Activated CD8-positive, alpha-beta memory T cell treated with anti-CD3 and anti-CD28 coated beads, Interleukin-2, amount 50 U/mL, for 24 hours (primary cell): ENCODE results near the gene ITGAE.
"Not testable (repeated sequence)": the region's sequence is repeated elsewhere in the genome, so short reads cannot be mapped to it uniquely, and the experiment has no call there.

Source experiments
- DNase-seq: peaks from one replicate; pipeline ENCODE4 v3.0.0-alpha.2; 2020; ENCODE audit errors: extremely low read depth

The ITGAE gene

DNA sequence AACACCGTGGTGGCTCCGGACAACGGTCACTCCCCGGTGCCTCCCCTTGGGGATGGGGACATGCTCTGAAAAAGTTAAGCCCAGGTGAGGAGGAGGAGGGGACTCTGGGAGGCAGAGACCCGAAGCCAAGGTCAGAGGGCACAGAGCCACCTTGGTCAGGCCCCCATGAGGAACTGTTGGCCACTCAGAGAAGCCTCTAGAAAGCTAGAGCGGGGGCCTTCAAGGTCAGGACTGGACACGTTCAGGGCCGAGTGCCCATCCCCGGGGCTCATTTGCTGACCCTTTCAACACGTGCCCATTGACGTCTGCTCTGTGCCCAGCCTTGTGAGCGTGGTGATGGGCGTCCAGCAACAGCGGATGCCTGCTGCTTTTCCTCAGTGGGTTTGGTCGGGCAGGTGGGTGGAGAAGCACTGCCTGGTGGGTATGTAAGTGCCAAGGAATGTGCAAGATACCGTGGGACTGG is 39.0 kb downstream of the ITGAE start:
- no peak for DNase-seq

DNA sequence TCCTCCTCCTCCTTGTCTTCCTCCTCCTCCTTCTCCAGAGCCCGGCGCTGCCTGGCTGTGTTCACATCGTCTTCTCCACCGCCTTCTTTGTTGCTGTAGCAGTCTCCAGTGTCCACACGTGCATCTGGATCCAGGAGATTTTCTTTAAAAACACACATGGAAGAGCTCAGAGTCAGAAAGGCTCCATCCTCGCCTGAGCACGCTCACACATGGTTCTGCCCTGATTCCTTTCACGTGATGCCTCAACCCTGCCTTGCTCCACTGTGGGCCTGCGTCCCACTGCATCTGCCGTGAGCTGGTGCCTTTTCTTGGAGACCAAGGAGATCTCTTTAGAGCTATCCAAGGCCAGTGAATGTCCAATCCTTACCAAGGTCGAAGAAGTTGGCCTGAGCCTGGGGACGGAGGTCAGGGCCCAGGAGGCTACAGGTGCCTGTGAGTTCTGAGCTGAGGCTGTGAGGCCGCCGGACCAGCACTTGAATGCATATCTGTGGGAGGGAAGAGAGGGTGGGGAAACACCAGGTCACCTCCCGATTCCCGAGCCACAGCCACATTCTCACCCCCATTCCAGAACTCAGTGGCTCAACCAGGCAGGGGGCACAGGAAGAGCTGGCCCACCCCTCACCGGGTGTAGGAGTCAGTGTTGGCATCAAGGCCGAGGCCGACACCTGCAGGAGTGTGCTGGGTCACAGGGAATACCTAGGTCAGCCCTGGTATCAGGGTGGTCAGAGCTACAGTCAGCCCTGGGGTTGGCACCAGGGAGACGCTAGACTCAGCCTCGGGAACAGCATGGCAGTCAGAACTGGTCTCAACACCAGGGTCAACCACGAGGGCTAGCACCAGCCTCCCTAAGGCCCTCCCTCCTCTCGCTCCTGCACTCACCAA is 39.7 kb downstream of the ITGAE start:
- DNase-seq = no peak

- no peak for DNase-seq
Measured at GRCh38 chr17:3759597-3760216, 41.3 kb downstream of the ITGAE start.

DNA sequence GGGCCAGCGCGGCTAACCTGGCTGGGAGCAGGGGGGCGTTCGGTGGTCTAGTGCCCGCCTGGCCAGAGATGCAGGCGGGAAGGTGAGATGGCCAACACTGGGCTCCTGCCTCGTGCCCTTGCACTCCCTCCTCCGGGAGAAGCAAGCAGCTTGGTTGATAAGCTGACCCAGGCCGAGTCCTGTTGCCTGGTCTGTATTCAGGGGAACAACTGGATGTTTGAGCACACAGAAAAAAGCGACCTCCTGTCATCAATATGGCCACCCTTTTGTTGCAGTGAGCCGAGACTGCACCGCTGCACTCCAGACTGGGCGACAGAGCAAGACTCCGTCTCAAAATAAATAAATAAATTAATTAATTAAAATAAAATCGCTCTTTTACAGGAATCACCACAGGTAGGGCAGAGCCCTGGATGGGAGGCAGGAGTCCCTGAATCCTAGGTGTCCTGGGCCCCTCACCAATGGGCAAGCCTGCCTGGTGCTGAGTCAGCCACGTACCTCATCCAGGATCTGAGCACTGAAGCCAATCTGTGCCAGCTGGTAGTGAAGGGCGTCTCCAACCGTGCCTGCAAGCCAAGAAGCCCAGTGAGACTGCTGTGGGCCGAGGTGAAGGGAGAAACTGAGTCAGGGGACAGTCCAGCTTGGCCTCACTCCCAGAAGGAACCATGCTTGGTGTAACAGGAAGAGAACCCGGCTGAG is 45.5 kb downstream of the ITGAE start:
- DNase-seq = no peak

- peak; percentile 41 for DNase-seq
Measured at GRCh38 chr17:3754458-3755334, 46.3 kb downstream of the ITGAE start.

DNA sequence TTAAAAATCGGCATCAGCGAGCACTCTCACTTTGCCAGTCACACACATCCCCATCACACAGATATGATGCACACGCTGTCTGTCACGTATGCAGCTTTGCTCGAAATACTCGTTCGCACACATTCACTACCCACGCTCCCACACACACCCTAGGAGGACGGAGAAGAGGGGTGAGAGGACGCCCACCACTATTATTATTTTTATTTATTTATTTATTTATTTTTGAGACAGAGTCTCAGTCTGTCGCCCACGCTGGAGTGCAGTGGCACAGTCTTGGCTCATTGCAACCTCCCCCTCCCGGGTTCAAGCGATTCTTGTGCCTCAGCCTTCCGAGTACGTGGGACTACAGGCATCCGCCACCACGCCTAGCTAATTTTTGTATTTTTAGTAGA is 46.9 kb downstream of the ITGAE start:
- DNase-seq = no peak

GRCh38 chr17:3753624-3754023 is 47.4 kb downstream of the ITGAE start:
- no peak for DNase-seq

- no peak for DNase-seq
Measured at GRCh38 chr17:3751836-3752235, 49.2 kb downstream of the ITGAE start.

GRCh38 chr17:3750926-3751325 is 50.1 kb downstream of the ITGAE start:
- no peak for DNase-seq

DNA sequence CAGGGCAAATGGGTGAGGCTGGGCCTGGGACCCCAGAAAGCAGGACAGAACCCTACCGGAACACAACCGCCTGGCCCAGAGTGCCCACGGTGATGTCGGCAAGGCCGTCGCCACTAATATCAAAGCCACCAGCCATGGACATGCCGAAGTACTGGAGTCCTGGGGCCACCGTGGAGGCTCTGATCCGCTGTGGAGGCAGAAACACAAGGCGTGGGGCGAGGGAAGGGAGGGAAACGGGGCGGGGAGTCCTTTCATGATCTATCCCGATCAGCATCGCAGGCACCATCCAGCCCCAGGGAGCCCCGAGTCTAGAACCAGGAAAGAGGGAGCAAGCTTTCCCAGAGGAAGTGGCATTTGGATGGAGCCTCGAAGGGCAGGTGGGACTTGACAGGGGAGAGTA is 50.7 kb downstream of the ITGAE start:
- DNase-seq = no peak

GRCh38 chr17:3748576-3748975 is 52.4 kb downstream of the ITGAE start:
- DNase-seq = no peak

DNA sequence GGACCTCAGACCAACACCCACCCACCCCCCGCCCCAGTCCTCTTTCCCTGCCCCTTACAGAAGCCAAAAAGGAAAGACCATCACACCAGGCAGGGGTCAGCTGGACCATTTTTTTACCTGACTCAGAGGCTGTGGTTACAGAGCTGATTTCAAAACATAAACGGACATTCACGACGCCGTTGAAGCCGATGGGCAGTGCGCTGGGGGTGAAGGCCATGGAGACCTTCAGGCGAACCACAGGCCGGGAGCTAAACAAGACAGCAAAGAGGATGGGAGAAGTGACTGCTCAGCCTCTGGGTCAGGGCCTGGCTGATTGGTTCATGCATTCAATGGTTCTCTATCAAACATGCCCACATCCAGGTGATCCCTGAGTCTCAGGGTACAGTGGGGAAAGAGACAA is 53.2 kb downstream of the ITGAE start:
- DNase-seq = no peak

GRCh38 chr17:3745071-3745470 is 55.9 kb downstream of the ITGAE start:
- no peak for DNase-seq

GRCh38 chr17:3744014-3744413 is 57.0 kb downstream of the ITGAE start:
- DNase-seq = no peak

- no peak for DNase-seq
Measured at GRCh38 chr17:3740611-3741073, 60.3 kb downstream of the ITGAE start.

DNA sequence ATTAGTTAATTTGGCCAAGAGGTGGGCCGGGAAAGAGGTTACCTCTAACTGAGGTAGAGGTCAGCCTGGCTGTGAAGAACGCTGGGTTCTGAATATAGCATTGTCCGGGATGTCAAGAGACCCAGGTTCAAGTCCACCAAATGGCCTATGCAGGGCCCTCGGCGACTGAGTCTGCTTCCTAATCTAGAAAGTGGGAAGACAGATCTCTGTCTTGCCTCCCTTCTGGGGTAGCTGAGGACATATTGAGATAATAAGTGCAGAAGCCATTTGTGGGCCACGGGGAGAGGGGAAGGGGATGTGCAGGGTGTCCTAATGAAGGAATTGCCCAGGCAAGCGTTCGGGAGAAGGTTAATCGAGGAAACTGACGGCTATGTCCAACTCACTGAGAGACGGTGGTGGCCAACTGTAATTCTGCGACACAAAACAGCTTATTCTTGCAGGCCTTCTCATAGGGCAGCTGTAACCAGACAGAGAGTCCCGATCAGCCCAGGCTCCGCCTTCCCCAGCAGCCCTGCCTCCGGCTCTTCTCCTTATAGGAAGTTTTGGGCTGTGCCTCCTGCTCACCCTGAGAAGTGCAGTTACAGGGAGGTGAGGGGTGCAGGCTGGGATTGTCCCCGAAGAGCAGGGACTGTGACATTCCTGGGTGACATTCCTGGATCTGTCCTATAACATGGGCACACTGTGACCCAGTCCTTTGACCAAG is 61.4 kb downstream of the ITGAE start:
- no peak for DNase-seq

- DNase-seq = peak; percentile 37
Measured at GRCh38 chr17:3738562-3739295, 62.3 kb downstream of the ITGAE start.

- DNase-seq = no peak
Measured at GRCh38 chr17:3735515-3735914, 65.5 kb downstream of the ITGAE start.

- not testable (repeated sequence) for DNase-seq
Measured at GRCh38 chr17:3734911-3735276, 66.1 kb downstream of the ITGAE start.

DNA sequence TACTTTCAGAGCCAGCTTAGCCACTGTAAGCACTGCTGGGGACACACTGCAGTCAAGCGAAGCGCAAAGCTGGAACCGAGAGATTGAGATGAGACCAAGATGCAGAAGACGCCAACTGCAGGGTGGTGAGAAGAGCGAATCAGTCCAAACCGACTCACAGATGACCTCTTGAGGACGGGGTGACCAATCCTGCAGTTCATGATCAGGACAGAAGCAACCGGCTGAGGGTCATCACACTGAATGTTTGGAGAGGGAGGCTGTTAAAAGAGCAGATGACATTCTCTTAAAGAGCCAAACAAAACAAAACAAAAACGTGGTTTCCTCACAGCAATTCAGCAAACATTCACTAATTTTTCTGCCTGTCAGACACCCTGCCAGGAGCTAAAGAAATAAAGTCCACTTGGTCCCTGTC is 68.8 kb downstream of the ITGAE start:
- no peak for DNase-seq
